ENCODE data around the gene TMEM143.

TMEM143 gene

DNA sequence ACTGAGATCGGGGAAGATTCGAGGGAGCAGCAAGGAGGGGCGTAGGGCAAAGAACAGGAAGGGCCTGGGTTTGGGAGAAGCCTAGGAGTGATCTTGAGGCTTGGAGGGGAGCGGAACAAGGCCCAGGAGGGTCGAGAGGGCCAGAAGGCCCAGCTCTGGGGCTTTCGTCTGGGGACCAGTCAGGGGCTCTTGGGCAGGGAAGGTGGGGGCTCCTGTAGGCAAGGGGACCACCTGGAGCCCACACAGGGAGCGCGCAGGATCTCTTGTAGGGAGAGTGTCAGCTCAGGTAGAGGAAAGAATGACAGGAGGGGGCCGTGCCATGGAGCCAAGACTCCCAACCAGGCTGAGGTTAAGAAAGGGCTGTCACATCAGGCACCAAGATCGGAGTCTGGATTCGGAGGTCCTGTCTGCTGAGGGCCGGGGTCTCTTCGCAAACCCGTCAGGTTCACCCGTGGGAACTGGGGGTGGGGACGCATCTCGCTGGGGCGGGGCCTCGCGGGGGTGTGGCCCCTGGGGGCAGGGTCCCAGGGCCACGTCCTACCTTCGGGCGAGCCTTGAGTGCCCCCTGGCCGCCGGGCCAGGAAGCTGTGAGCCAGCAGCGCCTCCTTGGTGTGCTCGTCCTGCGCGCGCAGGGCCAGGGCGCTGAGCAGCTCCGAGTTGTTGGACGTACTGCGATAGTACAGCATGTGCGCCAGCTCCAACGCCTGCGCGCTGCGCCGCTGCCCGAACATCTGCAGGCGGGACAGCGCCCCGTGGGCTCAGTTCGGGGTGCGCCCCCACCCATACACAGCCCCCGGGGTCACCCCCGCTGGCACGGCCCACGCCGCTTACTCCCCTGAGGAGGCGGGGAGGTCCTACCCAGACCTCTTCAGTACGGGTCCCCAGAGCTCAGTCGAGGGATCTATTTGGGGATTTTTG is 30.0 kb downstream of the TMEM143 start:
- peak overlapping the region; percentile 88 for H3K27ac ChIP-seq
- TF ChIP-seq, protein P1, sequence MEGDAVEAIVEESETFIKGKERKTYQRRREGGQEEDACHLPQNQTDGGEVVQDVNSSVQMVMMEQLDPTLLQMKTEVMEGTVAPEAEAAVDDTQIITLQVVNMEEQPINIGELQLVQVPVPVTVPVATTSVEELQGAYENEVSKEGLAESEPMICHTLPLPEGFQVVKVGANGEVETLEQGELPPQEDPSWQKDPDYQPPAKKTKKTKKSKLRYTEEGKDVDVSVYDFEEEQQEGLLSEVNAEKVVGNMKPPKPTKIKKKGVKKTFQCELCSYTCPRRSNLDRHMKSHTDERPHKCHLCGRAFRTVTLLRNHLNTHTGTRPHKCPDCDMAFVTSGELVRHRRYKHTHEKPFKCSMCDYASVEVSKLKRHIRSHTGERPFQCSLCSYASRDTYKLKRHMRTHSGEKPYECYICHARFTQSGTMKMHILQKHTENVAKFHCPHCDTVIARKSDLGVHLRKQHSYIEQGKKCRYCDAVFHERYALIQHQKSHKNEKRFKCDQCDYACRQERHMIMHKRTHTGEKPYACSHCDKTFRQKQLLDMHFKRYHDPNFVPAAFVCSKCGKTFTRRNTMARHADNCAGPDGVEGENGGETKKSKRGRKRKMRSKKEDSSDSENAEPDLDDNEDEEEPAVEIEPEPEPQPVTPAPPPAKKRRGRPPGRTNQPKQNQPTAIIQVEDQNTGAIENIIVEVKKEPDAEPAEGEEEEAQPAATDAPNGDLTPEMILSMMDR (conservative IDR thresholded peaks at IDR 0.05), result peak; percentile 85

GRCh38 chr19:48332662-48333466 is 30.9 kb downstream of the TMEM143 start:
- TF ChIP-seq, protein P1 (conservative IDR thresholded peaks at IDR 0.05), result no peak
- peak overlapping the region; percentile 88 for H3K27ac ChIP-seq

- H3K27ac ChIP-seq, result peak overlapping the region; percentile 88
- TF ChIP-seq, protein P1 (conservative IDR thresholded peaks at IDR 0.05), result no peak
These were observed 31.4 kb downstream of the TMEM143 start for GRCh38 chr19:48332351-48332661.

GRCh38 chr19:48330012-48330681 is 33.6 kb downstream of the TMEM143 start:
- peak overlapping the region; percentile 88 for H3K27ac ChIP-seq
- TF ChIP-seq, protein P1 (conservative IDR thresholded peaks at IDR 0.05), result peak; percentile 57

DNA sequence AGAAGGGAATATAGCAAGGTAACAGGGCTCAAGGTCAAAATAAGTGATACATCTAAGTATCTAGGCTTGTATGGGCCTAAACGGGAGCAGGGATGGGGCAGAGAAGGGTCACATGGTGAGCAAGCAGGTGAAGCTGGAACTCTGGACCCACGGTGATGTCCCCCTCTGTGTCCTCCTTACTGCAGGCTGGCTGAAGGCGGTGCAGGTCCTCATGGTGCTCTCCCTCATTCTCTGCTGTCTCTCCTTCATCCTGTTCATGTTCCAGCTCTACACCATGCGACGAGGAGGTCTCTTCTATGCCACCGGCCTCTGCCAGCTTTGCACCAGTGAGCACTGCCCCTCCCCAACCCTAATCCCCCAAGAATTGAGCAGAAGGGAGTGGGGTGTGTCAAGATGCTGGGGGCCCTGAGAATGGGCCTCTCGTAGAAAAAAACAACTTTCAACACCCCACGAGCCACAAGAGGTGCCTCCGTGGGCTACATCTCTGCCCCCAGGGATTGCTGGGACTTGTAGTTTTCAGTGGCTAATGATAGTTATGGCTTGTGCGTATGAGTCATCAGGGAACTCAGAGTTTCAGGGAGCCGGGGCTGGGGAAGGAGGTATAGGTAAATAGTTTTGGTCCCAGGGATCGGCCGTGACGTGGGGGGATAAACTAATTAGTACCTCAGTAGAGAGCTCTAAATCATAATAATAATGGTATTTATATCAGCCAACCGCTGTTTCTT is 34.4 kb downstream of the TMEM143 start:
- peak overlapping the region; percentile 88 for H3K27ac ChIP-seq
- TF ChIP-seq, protein P1 (conservative IDR thresholded peaks at IDR 0.05), result no peak

DNA sequence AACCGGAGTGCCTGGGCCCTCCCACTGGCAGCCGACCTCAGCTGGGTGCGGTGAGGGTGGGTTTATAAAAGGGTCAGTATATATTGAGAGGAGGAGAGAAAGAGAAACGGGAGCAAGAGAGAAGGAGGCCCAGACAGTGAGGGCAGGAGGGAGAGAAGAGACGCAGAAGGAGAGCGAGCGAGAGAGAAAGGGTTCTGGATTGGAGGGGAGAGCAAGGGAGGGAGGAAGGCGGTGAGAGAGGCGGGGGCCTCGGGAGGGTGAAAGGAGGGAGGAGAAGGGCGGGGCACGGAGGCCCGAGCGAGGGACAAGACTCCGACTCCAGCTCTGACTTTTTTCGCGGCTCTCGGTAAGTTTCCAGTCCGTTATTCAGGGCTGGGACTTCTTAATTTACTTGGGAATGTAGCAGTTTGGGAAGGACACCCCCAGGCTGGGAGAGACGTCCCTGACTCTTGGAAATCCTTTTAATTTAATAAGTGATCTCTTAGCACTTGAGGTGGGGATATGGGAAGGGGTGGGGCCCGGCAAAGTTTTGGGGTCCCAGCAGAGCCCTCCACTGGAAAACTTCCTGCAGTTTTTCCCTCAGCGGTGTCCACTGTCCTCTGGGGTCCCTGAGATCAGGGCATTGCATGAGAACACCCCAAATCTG is 38.4 kb downstream of the TMEM143 start, which contains the start of gene EMP3:
Gene EMP3, plus strand, starts transcription at position 288 of the 646 bp plus-strand sequence. CDS start 1,293 bp downstream, outside the sequence.
- TF ChIP-seq, protein P1 (conservative IDR thresholded peaks at IDR 0.05), result no peak
- no peak within 1 kb of the TSS for H3K27ac ChIP-seq

Data from VCaP (cell line).